HG02678 (cell line): ENCODE results near the gene ZW10.
"Not testable (repeated sequence)": the region's sequence is repeated elsewhere in the genome, so short reads cannot be mapped to it uniquely, and the experiment has no call there.

Experiments
- ATAC-seq: cut with Tn5 transposase; IDR thresholded peaks from one replicate; pipeline ENCODE4 v1.9.1; 2021; ENCODE audit warnings: mild to moderate bottlenecking, moderate library complexity; ENCODE audit not compliant: unreplicated experiment

Gene ZW10

DNA sequence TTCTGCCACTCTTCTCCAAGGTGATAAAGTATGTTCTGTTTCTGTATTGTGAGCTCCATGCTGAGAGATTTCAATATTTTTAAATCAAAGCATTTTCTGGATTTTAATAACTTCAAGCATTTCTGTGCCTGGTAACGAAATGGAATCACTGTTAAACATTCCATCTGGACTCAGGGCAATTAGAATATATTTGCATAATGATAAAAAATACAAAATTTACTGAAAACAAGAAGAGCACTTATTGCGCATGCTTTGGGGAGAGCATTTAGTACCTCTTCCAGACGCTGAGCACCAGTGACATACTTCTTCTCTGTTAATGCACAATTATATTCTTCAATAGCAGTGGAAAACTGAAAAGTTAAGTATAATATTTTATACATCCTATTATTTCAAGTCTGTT is 13.3 kb downstream of the ZW10 start:
- ATAC-seq = no peak

DNA sequence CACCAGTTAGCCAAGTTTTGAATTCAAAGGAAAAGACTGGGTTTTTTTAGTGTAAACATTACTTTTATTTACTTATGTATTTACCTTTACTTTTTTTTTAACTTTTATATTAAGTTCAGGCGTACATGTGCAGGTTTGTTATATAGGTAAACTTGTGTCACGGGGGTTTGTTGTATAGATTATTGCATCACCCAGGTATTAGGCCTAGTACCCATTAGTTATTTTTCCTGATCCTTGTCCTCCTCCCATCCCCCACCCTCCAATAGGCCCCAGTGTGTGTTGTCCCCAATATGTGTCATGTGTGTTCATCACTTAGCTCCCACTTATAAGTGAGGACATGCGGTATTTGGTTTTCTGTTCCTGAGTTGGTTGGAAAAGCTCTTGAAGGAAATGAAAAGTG is 20.6 kb downstream of the ZW10 start:
- ATAC-seq = no peak

DNA sequence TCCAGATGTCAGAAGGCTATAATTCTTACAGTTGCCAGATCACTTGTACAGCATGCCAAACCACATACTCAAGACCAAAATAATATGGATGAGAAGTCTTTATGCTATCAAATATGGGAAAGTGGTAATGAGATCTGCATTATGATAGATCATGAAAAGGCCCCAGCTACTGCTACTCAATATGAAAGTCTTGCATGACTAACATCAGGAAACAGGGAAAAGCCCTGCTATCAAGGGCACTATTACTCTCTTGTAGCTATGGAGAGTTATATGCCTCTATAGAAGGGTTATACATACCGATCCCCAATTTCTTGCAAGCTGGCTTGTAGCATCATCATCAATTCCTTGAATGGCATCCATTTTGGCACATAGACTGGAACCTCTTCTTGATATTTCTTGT is 37.2 kb downstream of the ZW10 start:
- no peak for ATAC-seq

DNA sequence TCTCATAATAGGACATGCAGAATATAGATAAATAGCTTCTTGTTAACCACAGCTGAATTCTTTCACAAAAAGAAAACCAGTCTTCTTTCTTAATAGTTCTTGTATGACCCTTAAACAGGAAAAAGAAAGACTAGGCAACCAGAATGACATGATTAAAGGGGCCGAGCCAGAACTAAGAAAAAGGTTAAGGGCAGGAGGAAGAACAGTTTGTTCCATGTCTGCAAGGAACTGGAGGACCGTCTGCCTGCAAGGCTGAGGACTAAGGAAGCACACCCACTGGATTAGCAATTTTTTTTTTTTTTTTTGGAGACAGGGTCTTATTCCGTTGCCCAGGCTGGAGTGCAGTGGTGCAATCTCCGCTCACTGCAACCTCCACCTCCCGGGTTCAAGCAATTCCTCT is 41.4 kb downstream of the ZW10 start:
- no peak for ATAC-seq

DNA sequence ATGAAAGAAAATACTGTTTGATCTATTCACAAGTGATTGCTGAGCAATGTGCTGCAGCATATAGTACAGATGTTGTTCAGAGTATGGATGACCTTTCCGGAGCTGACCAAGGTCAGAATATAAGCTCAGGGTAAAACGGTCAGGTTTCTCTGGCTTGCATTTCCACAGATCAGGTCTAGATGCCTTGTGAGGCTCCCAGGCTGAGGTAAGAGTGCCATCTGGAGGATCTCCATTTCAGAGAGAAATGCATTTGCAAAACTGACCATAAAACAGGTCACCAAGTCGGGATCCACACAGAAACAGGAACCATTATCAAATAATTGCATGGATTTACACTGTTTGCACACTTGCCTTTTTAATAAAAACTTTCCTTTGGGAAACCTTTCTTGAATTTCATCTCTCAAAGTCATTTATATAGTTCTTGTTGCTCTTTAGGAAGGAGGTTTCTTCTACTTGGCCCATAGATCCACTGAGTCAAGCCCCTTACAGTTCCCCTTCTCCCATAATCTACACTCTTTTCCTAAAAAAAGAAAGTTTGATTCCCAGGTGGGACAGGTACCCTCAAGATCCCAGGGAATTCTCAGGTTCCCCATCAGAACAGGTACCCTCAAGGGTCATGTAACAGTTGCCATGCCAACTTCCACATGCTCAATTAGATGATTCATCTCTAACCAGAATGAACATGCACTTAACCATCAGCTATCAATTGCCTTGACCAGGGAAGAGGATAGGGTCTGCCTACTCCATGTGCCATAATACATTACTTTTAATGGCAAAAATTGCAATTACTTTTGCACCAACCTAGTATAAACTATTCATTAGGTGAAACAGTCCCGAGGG is 42.4 kb downstream of the ZW10 start:
- no peak for ATAC-seq

DNA sequence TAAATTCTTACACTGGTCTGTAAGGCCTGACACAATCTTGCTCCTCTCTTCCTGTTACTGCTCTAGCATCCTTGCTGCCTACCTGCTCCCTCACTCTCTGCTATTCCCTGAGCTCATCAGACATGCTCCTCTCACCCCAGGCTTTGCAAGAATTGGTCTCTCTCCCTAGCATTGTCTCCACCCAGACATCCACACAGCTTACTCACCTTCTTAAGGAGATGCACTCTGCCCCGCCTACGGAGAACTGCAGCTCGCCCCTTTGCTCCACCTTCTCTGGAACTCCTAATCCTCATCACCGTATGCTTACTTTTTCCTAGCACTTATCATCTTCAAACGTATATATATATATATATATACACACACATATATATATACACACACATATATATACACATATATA is 44.0 kb downstream of the ZW10 start:
- ATAC-seq = no peak

DNA sequence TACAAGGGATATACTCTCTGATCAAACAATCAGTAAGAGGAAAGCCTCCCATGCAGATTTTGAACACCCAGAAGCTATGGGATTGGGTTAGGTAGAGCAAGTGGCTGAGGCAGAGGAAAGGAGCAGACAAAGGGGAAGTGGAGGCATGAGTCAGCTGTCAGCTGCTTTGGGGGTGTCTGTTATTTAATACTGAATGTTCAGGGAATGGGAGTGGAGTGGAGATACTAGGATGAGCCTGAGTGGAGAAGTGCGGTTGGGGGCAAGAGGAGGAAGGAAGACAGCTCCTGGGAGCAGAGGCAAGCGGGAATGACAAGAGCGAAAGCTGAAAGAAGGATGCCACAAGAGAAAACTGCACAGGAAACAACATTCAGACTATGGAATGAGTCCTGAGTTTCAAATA is 44.7 kb downstream of the ZW10 start:
- no peak for ATAC-seq

DNA sequence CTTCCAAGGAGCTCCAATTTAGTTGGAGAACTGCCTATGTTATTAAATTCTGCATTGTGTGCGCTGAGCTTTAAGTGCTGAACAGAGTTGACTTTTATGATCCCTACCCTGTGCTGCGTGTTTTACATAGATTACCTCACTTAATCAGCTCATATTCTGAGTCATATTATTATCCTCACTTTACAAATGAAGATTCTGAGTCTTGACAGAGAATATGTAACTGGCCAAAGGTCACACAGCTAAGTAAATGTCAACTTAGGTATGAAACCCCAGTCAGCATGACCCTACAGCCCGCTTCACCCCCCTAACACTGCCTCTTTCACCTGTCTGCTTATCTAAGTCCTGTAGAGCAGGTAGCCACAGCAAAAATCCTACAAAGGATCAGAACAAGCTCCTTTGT is 47.6 kb downstream of the ZW10 start:
- no peak for ATAC-seq

DNA sequence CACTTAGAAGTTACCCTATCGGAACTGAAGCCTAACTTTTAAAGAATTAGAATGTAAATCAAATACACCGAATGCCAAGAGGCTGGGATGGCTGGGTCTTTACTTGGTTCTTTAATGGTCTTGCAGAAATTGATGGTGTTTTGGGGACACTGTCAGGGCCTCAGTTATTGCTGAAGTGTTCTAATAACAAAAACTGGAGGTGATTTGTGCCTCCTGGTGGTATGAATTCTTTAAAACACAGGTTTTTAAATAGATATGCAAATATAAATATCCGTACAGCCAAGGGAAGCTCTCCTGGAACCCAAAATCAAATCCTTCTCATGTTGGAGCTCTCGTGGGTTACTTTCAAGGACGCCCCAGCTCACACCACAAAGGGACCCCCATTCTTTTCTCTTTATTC is 48.1 kb downstream of the ZW10 start:
- ATAC-seq = no peak

DNA sequence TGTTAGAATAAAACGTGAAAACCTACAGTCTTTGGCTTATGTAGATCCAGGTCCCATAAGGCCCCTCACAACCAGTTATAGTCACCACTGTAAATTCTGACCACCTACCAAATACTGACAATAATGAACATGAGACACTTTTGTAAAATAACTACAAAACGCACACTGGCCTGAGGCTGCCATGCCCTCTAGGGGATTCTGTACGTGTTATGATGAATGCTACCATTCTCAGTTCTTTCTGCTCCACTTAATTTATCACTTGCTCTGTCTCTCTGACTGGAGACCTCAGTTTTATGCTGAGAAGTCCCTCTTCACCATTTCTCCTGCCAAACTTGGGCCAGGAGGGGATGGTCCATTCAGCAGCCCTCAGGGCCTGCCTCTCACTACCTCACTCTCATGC is 48.7 kb downstream of the ZW10 start:
- ATAC-seq = no peak

DNA sequence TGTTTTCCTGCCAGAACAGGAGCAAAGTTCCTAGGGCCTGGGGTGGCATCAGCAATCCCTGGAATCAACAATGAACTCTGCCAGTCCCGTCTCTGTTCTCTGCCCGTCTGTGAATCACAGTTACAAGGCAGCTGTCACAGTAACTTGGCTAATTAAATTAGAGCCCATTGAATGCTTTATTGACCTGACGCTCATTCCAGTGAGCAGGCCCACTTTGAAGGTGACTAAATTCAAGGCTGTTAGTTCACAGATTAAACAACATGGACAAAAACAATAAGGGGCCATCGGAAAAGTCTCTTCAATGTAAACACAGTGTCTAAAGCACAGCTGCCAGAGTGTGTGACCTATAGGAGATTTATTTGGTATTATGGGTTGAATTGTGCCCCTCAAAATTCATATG is 49.7 kb downstream of the ZW10 start:
- no peak for ATAC-seq

DNA sequence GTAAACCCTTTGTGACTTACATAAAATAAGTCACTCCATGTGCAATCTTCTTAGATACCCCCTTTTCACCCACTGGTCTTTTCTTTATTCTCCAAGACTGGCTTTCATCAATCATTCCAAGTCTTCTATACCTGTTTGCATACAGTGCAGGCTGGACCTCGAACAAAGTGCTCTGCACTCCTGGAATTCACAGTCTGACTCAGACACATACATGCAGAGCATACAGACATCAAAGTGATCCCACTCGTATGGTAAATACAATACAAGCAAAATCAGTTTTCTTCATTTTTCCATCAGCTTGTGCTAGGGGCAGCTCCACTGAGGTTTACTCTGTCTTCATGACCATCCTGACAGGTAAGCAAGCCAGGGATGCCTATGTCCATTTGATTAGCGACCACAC is 50.6 kb downstream of the ZW10 start:
- ATAC-seq = no peak

DNA sequence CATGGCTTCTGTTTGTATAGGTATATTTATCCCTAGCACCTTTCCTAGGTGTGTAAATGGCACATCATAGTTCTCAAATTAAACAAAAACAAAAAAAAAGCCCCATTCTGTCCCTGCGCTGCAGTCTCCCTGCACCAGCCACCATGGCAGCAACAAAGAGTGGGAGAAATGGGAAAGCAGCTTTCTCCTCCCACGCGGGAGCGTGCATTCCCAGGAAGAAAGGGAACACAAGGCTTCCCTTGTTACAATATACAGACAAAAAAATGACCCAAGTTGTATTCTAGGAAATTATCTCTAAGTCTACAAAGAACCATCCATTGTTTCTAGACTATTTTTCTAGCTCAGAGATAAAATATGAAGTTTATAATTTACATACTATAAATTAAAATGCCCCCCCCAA is 51.3 kb downstream of the ZW10 start:
- no peak for ATAC-seq

DNA sequence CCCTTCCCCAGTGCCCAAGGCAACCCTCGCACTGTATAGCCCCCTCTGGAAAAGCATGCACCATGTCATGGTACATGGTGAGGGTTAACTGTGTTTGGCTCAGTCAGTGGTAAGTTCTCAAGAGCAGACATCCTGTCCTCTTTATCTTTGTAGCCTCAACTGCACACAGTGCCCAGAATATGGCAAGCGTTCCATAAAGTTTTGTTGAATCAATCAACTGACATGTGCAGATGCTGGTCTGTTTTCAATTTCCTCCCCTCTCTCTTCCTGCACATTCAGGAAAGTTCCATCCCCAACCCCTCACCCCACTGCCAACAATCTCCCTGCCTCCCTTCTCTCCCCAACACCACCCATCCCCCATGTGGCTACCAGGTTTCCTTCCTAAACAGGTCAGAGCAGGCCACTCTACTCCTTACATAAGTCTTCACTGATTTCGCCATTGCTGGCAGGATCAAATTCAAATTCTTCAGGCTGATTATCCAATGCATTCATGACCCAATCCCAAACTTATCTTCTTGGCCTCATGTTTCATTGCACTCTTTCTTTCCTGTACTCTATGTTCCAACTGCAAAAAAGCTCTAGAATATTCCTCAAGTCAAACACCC is 51.9 kb downstream of the ZW10 start:
- no peak for ATAC-seq

DNA sequence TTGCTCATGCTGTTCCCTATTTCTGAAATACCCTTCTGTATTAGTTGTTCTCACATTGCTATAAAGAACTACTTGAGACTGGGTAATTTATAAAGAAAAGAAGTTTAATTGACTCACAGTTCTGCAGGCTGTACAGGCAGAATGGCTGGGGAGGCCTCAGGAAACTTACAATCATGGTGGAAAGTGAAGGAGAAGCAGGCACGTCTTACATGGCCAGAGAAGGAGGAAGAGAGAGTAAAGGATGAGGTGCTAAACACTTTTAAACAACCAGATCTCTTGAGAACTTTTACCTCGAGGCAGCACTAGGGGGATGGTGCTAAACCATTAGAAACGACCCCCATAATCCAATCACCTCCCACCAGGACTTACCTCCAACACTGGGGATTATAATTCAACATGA is 53.0 kb downstream of the ZW10 start:
- not testable (repeated sequence) for ATAC-seq

DNA sequence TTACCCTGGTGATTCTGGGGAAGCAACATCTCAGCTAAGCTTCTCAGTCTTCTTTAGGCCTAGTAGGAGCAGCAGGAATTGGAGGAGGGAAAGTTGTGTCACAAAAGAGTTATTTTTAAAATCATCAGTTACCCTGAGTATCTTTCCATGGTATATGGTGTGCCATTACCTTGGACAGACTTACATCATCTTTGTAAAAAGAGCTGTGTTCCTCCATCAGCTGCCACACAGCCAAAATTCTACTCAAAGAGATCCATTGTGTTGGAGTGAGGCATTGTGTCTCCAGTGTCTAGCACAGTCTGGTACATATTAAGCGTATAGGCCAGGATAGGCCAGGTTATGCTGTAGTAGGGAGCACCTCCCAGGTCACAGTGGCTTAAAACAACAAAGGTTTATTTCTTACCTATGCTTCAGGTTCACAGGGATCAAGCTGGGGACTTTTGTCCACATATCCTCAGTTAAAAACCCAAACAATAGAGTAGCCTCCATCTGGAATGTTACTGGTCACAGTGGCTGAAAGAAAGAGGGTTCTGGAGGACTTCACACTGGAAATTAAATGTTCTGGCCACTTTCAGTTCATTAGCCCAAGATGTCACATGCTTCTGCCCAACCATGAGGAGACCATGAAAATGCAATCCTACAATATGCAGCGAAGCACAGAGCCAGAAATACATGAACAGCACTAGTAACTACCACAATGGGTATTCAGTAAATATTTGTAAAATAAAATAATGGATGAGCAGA is 57.4 kb downstream of the ZW10 start:
- no peak for ATAC-seq

DNA sequence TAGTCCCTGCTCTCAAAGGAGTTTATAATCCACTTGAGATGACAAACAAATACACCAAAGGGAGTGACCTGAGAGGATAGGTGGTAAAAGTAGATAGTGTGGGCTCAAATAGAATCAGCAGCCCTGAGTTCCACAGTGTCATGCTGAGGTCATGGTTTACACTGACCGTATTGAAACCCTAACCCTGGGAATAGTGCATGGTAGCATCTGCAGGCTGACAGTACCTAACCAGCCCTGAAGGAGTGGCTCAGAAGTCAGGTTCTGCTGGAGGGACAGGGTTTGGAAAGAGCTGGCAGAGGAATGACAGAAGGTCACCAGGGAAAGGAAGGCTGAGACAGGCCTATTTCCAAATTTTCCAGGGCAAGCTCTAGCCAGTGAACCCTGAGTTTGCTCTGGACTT is 58.2 kb downstream of the ZW10 start:
- ATAC-seq = no peak

DNA sequence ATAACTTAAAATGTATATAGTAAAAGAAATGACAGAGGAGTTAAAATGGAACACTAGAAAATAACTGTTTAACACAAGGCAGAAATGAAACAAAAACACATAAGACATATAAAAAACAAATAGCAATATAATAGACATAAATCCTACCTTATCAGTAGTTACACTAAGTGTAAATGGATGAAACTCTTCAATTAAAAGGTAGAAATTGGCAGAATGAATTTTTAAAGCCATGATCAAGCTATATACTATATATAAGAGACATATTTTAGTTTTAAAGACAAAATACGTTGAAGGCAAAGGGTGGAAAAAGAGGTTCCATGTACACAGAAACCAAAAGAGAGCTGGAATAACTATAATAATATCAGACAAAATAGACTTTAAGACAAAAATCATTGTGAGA is 62.5 kb downstream of the ZW10 start:
- no peak for ATAC-seq

DNA sequence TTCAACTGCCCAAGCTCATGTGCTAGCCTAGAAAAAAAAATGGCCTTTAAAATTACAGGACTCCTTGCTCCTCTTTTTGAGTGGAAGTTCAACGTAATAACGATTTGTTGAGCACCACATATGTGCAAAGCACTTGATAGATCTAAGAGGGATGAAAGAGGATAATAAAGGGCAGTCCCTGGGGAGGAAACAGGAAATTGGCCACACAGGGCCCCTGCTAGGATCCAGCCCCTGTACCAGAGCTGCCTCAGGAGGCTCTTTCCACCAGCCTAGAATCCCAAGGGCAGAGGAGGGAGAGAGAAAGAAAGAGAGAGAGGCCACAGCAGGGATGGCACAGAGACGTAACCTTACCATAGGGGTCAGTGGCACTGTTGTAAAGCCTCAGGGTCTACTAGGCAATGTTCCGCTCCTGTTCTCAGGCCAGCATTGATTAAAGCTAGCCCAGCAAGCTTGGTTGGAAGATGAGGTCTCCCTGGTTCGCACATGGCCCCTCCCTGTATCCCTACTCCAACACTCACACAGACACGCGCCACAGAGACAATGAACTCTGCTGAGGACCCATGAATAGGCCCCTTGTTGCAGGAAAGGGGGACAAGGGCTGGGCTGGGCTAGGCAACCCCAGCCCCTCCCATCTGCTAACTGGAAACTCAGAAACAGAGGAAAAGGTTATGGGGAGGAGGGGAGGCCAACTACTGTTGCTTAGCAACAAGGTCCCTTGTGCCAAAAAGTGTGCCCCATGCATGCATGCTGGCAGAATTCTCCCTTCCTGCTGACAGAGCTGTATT is 67.4 kb downstream of the ZW10 start, which contains the start of gene TMPRSS5:
Gene TMPRSS5, minus strand, starts transcription at position 438 of the 785 bp plus-strand sequence. Its CDS starts 84 bp downstream, at position 354.
- ATAC-seq = no peak

DNA sequence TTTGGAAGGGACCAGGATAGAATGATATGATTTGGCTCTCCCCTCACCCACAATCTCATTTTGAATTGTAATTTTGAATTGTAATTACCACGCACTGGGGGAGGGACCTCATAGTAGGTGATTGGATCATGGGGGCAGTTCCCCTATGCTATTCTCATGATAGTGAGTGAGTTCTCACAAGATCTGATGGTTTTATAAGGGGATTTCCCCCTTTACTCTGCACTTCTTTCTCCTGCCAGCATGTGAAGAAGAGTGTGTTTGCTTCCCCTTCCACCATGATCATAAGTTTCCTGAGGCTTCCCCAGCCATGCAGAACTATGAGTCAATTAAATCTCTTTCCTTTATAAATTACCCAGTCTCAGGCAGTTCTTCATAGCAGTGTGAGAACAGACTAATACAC is 69.9 kb downstream of the ZW10 start:
- not testable (repeated sequence) for ATAC-seq

DNA sequence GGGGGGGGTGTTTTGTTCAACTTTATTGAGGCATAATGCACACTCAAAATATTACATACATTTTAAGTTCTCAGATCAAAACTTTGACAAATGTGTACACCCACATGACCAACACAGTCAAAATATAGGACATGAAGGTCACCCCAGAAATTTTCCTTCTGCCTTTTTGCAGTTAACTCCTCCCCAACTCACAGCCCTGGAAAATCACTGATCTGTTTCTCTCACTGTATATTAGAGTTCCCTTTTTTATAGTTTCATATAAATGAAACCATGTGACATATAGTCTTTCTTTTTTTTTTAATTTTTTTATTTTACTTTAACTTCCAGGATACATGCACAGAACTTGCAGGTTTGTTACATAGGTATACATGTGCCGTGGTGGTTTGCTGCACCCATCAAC is 72.0 kb downstream of the ZW10 start:
- no peak for ATAC-seq
